Lung (tissue), 12 donors: ENCODE data around the gene TMTC2. TPM values are rescaled to one million over a fixed set of nuclear protein-coding genes. Genes with fewer than 3 reads are reported as not detected.

Experiments
- ATAC-seq: fragments of 200-7000 bp; cut with Tn5 transposase; one replicate; pipeline ENCODE4 v1.9.1; 2020; ENCODE audit warnings: moderate number of reproducible peaks; ENCODE audit not compliant: insufficient read depth, low FRiP score
- DNase-seq, 3 donors: peaks; one replicate each; pipeline ENCODE4 v3.0.0-alpha.2; 2013 to 2017
- H3K27ac ChIP-seq, 2 donors: one replicate each; pipeline ENCODE4 v1.5.1; 2013; ENCODE audit warnings: mild to moderate bottlenecking in 2 of 2, moderate library complexity in 2 of 2, control low read depth in 1 of 2, inconsistent platforms in 1 of 2, low read depth in 1 of 2, low read length in 1 of 2
- H3K27me3 ChIP-seq, 3 donors: one replicate each; pipeline ENCODE4 v1.5.1; 2013; ENCODE audit warnings: low read length in 2 of 3; ENCODE audit not compliant: control insufficient read depth in 3 of 3, insufficient read depth in 3 of 3
- H3K36me3 ChIP-seq, 4 donors: one replicate each; pipeline ENCODE4 v1.5.1; 2013; ENCODE audit warnings: low read length in 4 of 4, mild to moderate bottlenecking in 1 of 4, moderate library complexity in 1 of 4; ENCODE audit not compliant: control insufficient read depth in 4 of 4, insufficient read depth in 4 of 4
- H3K4me1 ChIP-seq, 5 donors: one replicate each; pipeline ENCODE4 v1.5.1; 2013; ENCODE audit warnings: low read length in 5 of 5, mild to moderate bottlenecking in 2 of 5, moderate library complexity in 1 of 5; ENCODE audit not compliant: control insufficient read depth in 5 of 5, insufficient read depth in 5 of 5
- H3K4me3 ChIP-seq: one replicate; pipeline ENCODE4 v1.5.1; 2013; ENCODE audit warnings: mild to moderate bottlenecking, control low read depth, moderate library complexity
- H3K9ac ChIP-seq, 2 donors: one replicate each; pipeline ENCODE4 v1.5.1; 2013; ENCODE audit warnings: low read length in 2 of 2, control low read depth in 1 of 2; ENCODE audit not compliant: insufficient read depth in 1 of 2
- H3K9me3 ChIP-seq, 4 donors: one replicate each; pipeline ENCODE4 v1.5.1; 2013; ENCODE audit warnings: low read length in 3 of 4, mild to moderate bottlenecking in 1 of 4, moderate library complexity in 1 of 4; ENCODE audit not compliant: control insufficient read depth in 4 of 4, insufficient read depth in 3 of 4
- WGBS, 2 donors: extraction: QIAGEN DNeasy Blood & Tissue Kit; methylation state at CpG; one replicate each; pipeline ENCODE4 v1.1.7; 2013; 5-methylcytosine and 5-hydroxymethylcytosine counted together
- polyA plus RNA-seq, 2 donors: library from polyadenylated mRNA; stranded (reverse); fragments of 200-250 nt; gene quantifications; one replicate each; pipeline ENCODE4 v1.2.1, GENCODE V29; 2013
- total RNA-seq, 2 donors: library from RNA; depleted of rRNA in 1 of 2; stranded (reverse); fragments of >200 nt in 1 of 2; gene quantifications; one replicate each; pipeline ENCODE4 v1.2.1, GENCODE V29; 2014 to 2021
- TF ChIP-seq, protein P1 (sequence below): IDR thresholded peaks from 2 replicates; pipeline ENCODE4 v1.5.1; 2012; ENCODE audit warnings: mild to moderate bottlenecking; ENCODE audit errors: control extremely low read depth, extremely low read depth
- donor health status: control.
- donor health status: control.
- donor health status: Bipolar disorder and iron deficiency.
- donor health status: healthy.
- donor health status: DM: yes; HTN: yes; CAD: no.

TMTC2 gene
- total and polyA plus RNA-seq, 4 donors, result 5.3 to 77.1 (median 14.0) TPM

DNA sequence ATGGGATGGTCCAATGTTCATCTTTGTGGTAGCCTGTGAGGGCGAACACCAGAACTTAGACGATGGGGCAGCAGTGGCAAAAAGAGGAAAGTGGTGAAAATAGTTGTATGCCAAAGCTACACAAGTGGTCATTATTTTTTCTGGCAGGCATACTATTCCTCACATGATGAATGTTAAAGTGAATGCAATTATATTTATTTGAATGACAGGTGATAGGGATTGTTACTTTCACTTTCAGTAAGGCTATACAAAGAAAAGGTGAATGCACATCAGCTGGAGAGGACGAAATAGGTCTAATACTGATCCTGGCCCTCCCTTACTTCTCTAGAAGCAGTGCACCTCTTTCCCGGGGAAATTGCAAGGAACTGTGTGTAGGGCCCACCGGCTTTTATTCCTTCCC lies 470.1 kb downstream of the TMTC2 start:
- DNase-seq, result no peak
- ATAC-seq, result no peak
- peaks cover 0 to 2% (median 0%) of the 10 kb centered on the region in 4 donors for H3K9me3 ChIP-seq
- no peaks in the 10 kb centered on the region for H3K27me3 ChIP-seq
- H3K27ac ChIP-seq, result no peak overlapping the region
- no peaks in the 10 kb centered on the region for H3K4me1 ChIP-seq
- H3K36me3 ChIP-seq, result no peaks in the 10 kb centered on the region
- H3K9ac ChIP-seq, result no peak overlapping the region
- TF ChIP-seq, protein P1, sequence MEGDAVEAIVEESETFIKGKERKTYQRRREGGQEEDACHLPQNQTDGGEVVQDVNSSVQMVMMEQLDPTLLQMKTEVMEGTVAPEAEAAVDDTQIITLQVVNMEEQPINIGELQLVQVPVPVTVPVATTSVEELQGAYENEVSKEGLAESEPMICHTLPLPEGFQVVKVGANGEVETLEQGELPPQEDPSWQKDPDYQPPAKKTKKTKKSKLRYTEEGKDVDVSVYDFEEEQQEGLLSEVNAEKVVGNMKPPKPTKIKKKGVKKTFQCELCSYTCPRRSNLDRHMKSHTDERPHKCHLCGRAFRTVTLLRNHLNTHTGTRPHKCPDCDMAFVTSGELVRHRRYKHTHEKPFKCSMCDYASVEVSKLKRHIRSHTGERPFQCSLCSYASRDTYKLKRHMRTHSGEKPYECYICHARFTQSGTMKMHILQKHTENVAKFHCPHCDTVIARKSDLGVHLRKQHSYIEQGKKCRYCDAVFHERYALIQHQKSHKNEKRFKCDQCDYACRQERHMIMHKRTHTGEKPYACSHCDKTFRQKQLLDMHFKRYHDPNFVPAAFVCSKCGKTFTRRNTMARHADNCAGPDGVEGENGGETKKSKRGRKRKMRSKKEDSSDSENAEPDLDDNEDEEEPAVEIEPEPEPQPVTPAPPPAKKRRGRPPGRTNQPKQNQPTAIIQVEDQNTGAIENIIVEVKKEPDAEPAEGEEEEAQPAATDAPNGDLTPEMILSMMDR, result no peak
- 91 to 92% methylated on average over 5 of the region's 5 CpGs for WGBS, 2 donors
- no peak overlapping the region for H3K4me3 ChIP-seq

DNA sequence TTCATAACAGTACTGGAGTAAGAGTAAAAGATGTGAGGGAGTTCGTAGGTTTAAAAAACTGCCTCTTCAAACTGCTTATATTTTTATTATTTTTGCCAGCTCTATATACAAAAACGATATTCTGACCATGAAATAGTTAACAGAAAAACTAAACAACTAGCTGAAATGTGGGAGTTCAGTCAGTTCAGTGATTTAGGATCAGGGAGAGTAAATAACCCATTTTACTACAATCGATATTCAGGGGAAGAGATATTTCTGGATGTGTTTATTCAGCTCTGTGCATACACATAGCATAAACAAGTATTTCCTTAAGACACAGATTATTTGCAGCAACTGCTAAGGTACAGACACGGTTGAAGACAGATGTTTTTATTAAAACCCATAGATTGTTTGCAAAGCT lies 470.9 kb downstream of the TMTC2 start:
- Histone ChIP-seq H3K27me3 (no peaks in the 10 kb centered on the region), H3K9me3 (peaks cover 0 to 2% (median 0%) of the 10 kb centered on the region in 4 donors), H3K27ac (no peak overlapping the region), H3K4me3 (no peak overlapping the region), H3K36me3 (no peaks in the 10 kb centered on the region), H3K4me1 (no peaks in the 10 kb centered on the region), H3K9ac (no peak overlapping the region)
- TF ChIP-seq, protein P1, result no peak
- 50 to 67% methylated on average over 4 of the region's 4 CpGs for WGBS, 2 donors
- ATAC-seq (no peak), DNase-seq (no peak)

DNA sequence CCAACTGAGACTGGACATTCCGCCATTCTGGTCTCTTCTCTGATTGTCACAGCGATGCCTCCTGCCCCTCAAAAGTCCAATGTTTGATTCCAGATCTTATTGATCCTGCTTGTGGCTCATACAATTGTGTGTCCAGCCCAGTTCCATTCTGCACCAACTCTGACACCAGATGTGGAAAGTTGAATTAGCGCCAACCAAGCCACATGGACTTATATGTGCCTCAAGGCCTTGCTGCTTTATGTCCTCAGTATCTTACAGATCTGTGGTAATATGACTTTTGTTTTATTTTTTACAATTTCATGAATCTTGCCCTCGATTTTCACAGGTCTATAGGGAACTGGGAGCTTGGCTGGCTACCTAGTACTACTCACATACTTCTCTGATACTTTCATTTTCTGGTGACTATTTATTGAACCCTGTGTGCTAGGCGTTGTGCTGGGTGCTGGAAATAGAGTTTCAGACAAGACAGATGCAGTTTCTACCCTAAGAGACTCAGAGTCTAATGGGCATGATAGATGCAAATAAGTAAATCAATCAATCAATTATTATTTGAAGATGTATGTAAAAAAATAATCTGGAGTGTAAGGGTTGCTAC lies 472.0 kb downstream of the TMTC2 start:
- Histone ChIP-seq H3K9ac (no peak overlapping the region), H3K4me1 (no peaks in the 10 kb centered on the region), H3K4me3 (no peak overlapping the region), H3K27me3 (no peaks in the 10 kb centered on the region), H3K9me3 (peaks cover 0 to 2% (median 0%) of the 10 kb centered on the region in 4 donors), H3K27ac (no peak overlapping the region), H3K36me3 (no peaks in the 10 kb centered on the region)
- TF ChIP-seq, protein P1, result no peak
- 86 to 89% methylated on average over 5 of the region's 5 CpGs for WGBS, 2 donors
- ATAC-seq, result no peak
- DNase-seq, result peak in 1 of 3 donors; percentile 21

DNA sequence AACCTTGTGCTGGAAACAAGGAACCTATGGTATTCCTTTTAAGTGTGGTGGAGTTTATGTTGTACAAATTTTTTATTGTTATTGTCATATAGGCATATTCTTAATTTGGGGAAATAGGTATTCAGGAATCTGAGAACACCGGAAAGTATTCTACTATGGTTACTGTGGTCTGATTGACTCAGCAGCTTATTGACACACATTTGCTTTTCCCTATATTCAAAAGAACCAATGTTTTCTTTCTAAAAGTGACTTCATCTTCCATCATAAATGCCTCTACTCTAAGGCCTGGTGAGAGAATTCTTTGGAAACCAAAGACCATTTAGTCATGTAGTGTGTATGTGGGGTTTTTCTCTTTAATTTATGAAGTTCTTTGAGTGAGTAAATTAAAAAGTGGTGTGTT lies 474.8 kb downstream of the TMTC2 start:
- 94% methylated on average over 1 of the region's 1 CpG for WGBS, 2 donors
- Histone ChIP-seq H3K9me3 (peaks cover 0 to 2% (median 0%) of the 10 kb centered on the region in 4 donors), H3K36me3 (no peaks in the 10 kb centered on the region), H3K4me3 (no peak overlapping the region), H3K27ac (no peak overlapping the region), H3K27me3 (no peaks in the 10 kb centered on the region), H3K4me1 (no peaks in the 10 kb centered on the region), H3K9ac (no peak overlapping the region)
- ATAC-seq, result no peak
- TF ChIP-seq, protein P1, result no peak
- no peak for DNase-seq
